Fibroblast of villous mesenchyme (primary cell): ENCODE data around the gene TERT. TPM values are rescaled to one million over a fixed set of nuclear protein-coding genes. Genes with fewer than 3 reads are reported as not detected.

Source experiments
- DNase-seq: peaks from one replicate; pipeline ENCODE4 v3.0.0-alpha.2; 2010; ENCODE audit warnings: low read depth
- H3K4me3 ChIP-seq: 2 replicates; pipeline ENCODE4 v1.5.1; 2011; ENCODE audit warnings: low read depth, mild to moderate bottlenecking, low read length
- CTCF ChIP-seq: IDR thresholded peaks from 2 replicates; pipeline ENCODE4 v1.5.1; 2012; ENCODE audit warnings: low read depth, mild to moderate bottlenecking, low read length; ENCODE audit not compliant: insufficient read depth
- total RNA-seq: library from RNA; depleted of rRNA; stranded (reverse); fragments of >200 nt; gene quantifications from 2 replicates; pipeline ENCODE4 v1.2.3, GENCODE V29; 2012

The TERT gene
- total RNA-seq, 1 donor: not detected

GRCh38 chr5:1222621-1223277 is 72.1 kb downstream of the TERT start:
- TF ChIP-seq CTCF: no peak
- no peak overlapping the region for H3K4me3 ChIP-seq
- no peak for DNase-seq

GRCh38 chr5:1222147-1222546 is 72.7 kb downstream of the TERT start:
- no peak overlapping the region for H3K4me3 ChIP-seq
- DNase-seq: no peak
- no peak for TF ChIP-seq CTCF

GRCh38 chr5:1221721-1222120 is 73.1 kb downstream of the TERT start:
- no peak overlapping the region for H3K4me3 ChIP-seq
- DNase-seq: no peak
- TF ChIP-seq CTCF: no peak

GRCh38 chr5:1220831-1221230 is 74.0 kb downstream of the TERT start:
- no peak for DNase-seq
- TF ChIP-seq CTCF: no peak
- no peak overlapping the region for H3K4me3 ChIP-seq

GRCh38 chr5:1220351-1220750 is 74.5 kb downstream of the TERT start:
- no peak for TF ChIP-seq CTCF
- no peak overlapping the region for H3K4me3 ChIP-seq

GRCh38 chr5:1219768-1220100 is 75.1 kb downstream of the TERT start:
- no peak for TF ChIP-seq CTCF
- H3K4me3 ChIP-seq: no peak overlapping the region
- no peak for DNase-seq

More at GRCh38 chr5:1220351-1220750, 74.5 kb downstream of the TERT start:
- DNase-seq: no peak
